ENCODE results near the gene MUC5AC.
"Not testable (repeated sequence)": the region's sequence is repeated elsewhere in the genome, so short reads cannot be mapped to it uniquely, and the experiment has no call there.

Gene MUC5AC, protein sequence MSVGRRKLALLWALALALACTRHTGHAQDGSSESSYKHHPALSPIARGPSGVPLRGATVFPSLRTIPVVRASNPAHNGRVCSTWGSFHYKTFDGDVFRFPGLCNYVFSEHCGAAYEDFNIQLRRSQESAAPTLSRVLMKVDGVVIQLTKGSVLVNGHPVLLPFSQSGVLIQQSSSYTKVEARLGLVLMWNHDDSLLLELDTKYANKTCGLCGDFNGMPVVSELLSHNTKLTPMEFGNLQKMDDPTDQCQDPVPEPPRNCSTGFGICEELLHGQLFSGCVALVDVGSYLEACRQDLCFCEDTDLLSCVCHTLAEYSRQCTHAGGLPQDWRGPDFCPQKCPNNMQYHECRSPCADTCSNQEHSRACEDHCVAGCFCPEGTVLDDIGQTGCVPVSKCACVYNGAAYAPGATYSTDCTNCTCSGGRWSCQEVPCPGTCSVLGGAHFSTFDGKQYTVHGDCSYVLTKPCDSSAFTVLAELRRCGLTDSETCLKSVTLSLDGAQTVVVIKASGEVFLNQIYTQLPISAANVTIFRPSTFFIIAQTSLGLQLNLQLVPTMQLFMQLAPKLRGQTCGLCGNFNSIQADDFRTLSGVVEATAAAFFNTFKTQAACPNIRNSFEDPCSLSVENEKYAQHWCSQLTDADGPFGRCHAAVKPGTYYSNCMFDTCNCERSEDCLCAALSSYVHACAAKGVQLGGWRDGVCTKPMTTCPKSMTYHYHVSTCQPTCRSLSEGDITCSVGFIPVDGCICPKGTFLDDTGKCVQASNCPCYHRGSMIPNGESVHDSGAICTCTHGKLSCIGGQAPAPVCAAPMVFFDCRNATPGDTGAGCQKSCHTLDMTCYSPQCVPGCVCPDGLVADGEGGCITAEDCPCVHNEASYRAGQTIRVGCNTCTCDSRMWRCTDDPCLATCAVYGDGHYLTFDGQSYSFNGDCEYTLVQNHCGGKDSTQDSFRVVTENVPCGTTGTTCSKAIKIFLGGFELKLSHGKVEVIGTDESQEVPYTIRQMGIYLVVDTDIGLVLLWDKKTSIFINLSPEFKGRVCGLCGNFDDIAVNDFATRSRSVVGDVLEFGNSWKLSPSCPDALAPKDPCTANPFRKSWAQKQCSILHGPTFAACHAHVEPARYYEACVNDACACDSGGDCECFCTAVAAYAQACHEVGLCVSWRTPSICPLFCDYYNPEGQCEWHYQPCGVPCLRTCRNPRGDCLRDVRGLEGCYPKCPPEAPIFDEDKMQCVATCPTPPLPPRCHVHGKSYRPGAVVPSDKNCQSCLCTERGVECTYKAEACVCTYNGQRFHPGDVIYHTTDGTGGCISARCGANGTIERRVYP (N-terminal part only)
- 0.05 to 0.09 reads per million in 2 donors for total RNA-seq

DNA sequence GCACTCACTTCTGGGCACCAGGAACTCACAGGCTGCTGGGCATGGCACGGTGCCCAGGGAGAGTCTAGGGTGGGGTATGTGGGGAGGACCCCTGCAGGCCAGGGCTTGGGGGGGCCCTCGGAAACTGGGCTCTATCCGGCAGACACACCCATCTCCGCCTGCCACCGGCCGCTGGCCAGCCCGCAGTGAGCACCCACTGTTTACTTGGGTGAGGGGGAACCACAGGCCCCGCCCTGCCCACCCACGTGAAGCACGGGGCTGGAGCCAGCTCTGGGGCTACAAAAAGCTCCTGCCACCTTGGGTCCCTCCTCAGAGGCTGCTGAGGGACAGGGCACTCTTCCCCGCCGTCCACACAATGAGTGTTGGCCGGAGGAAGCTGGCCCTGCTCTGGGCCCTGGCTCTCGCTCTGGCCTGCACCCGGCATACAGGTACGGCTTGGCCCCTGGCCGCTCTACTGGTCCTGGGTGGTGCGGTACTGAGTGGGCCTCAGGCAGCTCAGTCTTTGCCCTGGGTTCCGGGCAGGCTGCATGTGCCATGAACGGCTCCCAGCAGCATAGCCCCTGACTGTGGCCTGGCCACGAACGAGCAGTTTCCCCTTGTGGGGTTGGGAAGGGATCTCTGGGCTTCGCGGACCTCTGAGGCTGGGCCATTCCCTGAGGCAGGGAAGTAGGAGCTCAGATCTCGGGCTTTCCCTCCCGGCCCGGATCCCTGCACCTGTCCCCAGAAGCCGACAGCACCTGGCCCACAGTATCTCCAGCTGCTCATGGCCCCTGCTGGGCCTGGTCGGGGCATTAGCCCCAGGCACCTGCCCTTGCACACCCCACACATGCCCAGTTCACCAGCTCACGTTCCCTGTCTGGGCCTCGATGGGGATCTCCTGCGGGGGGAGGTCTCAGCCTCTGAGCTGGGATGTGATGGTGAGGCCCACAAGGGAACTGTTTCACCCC is at the start of gene MUC5AC:
Gene MUC5AC (plus strand): TSS at position 309 of the 947 bp plus-strand sequence. CDS start 47 bp downstream, at position 356.
- DNase-seq, result no peak

DNA sequence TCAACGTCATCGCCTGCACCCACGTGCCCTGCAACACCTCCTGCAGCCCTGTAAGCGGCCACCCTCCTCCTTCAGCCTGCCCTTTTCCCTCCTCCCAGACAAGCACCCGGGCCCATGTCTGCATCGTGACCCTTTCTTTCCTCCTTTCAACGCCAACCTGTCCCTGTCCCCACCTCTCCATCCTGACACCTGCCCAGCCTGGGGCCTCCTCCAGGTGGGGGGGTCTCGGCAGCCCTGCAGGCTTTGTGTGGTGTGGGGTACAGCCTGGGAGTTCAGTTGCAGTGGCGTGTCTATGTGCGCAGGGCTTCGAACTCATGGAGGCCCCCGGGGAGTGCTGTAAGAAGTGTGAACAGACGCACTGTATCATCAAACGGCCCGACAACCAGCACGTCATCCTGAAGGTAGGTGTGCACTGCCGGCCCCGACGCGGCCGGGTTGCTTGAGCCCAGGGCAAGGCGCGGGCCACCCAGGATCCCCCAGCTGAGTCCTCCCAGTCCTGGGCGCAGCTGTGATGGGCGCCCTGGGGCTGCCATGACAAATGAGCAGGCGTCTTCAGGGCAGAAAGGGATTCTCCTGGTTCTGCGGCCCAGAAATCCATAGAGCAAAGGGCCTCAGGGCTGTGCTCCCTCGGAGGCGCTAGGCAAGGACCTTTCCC is 49.4 kb upstream of the MUC5AC start:
- no peak for DNase-seq

DNA sequence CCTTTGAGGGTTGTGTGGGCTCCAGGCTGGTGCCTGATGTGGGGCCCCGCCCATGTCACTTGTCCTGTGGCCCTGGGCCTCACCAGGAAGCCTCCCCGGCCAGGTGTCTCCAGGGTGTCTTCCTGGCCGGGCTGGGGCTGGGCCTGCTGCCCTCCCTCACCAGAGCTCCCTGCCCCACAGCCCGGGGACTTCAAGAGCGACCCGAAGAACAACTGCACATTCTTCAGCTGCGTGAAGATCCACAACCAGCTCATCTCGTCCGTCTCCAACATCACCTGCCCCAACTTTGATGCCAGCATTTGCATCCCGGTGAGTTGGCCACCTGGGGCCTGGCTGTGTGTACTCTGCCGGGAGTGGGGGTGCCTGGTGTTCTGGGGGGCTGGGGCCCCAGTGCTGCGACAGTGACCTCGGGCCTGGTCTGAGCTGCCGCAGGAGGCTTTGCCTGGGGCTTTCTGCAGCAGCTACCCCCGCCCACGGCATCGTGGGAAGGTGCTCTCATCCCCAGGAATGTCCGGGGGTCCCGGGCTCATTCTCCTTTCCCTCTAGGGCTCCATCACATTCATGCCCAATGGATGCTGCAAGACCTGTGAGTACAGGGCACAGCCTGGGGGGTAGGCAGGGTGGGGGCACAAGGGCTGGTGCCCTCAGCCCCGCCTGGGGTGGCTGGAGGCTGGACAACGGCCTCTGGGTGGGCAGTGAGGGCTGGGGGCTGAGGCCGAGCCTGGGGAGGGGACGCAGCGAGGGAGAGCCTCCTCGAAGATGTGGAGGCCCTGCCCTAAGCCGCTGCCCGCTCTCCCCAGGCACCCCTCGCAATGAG is 48.4 kb upstream of the MUC5AC start:
- DNase-seq, result no peak

DNA sequence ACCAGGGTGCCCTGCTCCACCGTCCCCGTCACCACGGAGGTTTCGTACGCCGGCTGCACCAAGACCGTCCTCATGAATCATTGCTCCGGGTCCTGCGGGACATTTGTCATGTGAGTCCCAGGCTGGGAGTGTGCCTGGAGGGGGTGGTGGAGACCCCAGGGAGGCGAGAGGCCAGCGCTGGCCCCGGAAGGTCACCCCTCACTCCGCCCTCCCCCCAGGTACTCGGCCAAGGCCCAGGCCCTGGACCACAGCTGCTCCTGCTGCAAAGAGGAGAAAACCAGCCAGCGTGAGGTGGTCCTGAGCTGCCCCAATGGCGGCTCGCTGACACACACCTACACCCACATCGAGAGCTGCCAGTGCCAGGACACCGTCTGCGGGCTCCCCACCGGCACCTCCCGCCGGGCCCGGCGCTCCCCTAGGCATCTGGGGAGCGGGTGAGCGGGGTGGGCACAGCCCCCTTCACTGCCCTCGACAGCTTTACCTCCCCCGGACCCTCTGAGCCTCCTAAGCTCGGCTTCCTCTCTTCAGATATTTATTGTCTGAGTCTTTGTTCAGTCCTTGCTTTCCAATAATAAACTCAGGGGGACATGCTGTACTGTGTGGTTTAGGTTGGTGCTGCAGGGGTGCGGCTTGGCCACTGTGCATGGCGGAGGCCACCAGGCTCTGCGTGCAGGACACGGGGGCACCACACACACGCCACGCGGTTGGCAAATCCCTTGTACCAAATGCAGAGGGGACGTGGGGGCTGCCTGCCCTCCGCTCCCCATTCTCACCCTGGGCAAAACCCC is 47.6 kb upstream of the MUC5AC start:
- DNase-seq, result no peak

DNA sequence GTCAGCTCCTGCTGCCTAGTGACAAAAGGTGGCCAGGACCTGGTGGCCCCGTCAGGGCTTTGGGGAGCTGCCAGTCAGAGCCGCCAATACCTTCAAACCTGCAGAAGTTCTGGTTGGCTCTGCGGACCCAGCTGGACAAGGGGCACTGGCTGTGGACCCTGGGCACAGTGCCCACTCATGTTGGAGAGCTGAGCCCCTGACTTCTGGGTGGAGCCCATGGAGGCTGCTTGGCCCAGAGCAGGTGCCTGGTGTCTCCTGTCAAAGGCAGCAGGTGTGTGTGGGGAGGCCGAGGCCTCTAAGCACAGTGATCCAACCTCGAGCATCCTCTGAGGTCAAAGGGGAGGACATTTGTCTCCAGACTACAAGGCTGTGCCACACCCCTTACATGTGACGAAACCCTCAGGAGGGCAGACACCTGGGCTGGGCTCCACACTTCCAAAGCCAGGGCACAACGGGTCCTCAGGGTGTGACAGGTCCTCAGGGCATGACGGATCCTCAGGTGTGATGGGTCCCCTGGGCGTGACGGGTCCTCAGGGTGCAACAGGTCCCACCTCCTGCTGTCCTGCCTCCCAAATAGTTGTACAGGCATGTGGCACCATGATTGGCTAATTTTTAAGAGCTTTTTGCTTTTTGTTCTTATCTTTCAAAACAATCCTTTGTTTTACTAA is 46.1 kb upstream of the MUC5AC start:
- DNase-seq, result no peak

DNA sequence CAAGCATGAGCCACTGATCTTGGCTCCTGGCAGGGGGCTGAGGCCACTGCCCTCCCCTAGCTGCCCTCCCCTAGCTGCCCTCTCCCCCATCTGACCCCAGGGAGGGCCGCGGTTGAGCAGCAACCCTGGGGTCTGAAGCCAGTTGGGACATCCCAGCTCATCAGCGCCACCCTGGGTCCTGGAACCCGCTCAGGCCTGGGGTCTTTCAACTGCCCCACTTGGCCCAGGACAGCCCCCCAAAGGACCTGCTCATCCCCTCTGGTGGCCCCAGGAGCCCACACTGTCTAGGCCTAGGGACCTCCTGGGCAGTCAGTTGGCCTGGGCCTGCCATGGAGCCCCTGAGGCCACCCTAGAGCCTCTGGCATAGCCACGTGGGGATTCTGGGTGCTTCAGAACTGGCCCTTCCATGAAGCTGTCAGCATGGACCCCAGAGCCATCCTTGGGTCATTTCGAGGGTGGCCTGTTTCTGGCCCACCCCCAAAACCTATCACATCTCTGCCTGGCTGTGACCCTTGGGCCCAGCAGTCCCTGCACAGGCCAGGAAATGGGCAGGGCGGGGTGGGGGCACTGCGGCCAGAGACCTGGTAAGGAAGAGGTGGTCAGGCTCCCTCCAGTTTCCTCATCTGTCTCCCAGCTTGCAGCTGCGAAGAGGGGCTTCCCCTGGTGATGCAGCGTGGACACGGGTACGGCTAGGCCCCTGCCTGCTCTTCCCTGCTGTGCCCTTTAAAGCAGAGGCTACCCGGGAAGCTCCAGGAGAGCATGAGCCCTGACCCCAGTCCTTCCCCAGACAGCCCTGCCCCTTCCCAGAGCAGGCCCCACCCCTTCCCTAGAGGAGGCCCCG is 45.2 kb upstream of the MUC5AC start:
- DNase-seq, result no peak

DNA sequence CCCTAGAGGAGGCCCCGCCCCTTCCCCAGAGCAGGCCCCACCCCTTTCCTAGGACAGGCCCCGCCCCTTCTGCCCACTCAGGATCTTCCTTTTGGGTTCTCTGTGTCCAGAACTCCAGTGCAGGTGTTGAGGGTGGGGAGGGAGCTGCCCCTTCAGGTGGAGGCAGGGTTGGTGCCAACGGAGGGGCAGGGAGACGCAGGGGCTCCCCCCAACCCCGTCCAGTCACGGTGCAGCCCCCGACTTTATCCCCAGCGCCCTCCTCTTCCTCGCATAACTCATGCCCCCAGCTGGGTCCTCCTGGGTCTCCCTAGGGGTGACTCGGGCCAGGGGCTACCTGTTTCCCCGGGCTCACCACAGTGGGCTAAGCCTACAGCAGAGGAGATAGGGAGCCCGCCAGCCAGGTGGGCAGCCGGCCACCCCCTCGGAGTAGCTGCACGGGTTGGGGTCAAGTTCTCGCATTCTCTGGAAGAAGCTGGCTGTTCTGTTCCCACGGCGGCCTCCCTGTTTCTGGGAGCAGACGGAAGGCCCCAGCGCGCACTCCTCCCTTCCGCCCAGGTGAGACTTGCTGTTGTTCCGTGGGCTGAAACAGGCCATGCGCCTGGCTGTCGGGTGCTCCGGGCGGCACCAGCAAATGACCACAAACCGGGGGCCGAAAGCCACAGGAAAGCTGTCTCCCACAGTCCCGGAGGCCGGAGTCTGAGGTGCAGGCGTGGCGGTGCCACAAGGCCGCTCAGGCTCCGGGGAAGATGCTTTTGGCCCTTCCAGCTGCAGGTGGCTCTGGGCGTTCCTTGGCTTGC is 44.1 kb upstream of the MUC5AC start:
- no peak for DNase-seq

DNA sequence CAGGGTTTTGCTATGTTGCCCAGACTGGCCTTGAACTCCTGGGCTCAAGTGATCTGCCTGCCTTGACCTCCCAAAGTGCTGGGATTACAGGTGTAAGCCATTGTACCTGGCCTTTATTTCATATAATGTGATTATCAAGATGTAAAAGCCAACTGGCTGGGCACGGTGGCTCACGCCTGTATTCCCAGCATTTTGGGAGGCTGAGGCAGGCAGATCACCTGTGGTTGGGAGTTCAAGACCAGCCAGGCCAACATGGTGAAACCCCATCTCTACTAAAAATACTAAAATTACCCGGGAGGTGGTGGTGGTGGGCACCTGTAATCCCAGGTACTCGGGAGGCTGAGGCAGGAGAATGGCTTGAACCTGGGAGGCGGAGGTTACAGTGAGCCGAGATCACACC is 42.5 kb upstream of the MUC5AC start:
- DNase-seq, result not testable (repeated sequence)

DNA sequence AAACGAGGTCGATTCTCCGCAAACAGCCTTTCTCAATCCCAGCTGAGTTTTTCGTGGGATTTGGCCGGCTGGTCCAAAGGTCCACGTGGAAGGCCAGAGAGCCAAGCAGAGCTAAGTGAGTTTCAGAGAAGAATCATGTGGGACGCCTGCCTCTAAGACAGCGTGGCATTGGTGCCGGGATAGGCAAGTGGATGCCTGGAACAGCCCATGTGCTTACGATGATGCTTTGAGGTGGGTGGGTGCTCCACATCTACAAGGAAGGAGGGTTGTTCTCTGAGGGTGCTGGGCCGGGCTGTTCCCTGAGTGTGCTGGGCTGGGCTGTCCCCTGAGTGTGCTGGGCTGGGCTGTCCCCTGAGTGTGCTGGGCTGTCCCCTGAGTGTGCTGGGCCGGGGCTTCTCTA is 41.6 kb upstream of the MUC5AC start:
- no peak for DNase-seq

DNA sequence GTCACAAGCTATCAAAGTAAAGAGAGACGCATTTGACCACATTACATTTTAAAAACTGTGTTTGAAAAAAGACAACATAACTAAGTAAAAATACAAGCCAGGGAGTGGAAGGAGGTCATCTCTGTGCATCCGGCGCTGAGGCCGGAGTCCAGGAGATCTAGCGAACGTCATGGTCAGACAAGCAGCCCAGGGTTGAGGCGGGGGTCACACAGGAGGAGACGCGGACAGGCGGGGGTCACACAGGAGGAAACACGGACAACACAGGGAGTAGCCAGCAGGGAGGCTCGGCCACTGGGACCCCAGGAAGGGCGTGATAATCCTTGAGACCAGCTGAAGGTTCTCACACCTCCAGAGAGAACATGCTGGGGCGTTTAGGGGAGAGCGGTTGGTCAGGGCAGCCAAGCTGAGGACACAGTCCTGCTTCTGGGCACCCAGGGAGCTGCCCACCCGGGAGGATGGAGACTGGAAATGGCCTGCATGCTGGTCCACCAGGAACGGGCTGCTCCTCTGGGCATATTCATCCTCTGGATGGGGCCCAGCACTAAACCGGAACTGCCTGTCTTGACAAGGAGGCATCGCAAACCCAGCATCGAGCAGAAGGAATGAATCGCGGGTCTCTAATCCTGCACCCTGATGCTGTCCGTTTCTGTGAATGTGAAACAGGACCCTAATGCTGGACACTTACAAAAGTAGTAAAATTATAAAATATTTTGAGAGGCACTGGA is 40.9 kb upstream of the MUC5AC start:
- no peak for DNase-seq

DNA sequence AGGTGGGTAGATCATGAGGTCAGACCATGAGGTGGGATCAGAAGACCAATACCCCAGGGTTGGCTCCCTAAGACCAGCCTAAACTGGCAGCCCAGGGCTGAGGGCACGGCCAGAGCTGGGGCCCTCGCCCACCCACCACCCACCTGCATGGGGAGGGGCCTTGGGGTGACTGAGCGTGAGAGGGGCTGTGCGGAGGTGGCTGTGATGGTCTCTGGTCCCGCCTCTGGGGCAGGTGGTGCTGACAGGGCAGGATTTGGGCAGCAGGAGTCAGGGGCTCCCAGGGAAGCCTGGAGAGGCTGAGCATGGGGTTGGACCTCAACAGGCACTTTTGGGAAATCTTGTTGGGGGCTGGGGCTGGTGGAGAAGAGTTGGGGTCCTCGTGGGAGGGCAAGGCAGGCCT is 39.8 kb upstream of the MUC5AC start:
- no peak for DNase-seq

DNA sequence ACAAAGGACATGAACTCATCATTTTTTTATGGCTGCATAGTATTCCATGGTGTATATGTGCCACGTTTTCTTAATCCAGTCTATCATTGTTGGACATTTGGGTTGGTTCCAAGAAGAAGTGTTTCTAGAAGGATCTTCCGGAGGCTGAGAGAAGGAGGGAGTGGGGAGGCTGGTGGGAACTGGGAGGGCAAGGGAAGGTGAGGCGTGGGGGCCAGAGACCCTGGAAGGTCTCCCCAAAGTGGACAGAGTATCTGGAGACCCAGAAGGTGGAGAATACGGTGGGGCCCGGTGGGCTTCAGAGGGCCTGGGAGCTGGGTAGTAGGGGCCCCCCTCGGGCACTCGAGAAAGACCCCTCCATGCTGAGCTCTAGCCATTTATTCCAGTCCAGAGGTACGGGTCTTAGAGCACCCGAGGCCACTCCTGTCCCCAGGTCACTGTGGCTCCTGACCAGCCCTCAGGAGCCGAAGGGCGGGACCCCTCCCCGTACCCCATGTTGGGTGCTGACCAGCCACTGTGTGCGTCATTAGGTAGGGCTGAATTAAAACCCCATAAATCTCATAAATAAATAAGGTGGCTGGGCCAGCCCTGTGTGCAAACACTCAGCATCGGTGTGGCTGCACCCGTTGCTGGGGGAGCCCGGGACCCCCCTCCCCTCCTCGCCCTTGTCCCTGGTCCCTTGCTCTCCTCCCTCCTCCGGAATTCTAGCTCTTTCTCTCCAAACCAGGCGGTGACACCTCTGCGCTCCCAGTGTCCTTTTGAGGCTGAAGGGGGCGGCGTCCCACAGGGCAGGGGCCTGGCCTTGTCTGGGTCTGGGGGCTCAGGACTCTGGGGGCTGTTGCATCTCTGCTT is 38.8 kb upstream of the MUC5AC start:
- DNase-seq, result no peak

DNA sequence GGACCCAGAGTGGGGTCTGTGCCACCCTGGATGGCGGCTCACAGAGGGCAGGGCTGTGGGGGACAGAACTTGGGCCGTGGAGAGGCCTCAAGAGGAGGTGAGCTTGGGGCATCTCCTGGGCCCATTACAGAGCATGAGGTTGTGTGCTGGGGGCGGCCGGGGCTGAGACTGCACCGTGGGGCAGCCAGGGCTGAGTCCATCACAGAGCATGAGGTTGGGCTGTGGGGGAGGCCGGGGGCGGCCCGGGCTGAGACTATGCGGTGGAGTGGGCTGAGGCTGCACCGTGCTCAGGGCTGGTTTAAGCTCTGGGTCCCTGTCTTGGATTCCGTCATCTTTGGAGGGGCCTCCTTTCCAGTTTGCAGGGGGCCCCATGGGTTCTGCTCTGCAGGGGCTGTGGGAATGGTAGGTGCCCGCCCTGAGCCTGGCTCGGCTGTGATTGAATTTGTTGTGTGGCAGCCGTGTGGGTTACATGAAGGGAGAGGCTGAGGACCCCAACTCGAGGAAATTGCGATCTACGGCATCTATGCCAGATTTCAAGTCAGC is 38.1 kb upstream of the MUC5AC start:
- DNase-seq, result no peak

DNA sequence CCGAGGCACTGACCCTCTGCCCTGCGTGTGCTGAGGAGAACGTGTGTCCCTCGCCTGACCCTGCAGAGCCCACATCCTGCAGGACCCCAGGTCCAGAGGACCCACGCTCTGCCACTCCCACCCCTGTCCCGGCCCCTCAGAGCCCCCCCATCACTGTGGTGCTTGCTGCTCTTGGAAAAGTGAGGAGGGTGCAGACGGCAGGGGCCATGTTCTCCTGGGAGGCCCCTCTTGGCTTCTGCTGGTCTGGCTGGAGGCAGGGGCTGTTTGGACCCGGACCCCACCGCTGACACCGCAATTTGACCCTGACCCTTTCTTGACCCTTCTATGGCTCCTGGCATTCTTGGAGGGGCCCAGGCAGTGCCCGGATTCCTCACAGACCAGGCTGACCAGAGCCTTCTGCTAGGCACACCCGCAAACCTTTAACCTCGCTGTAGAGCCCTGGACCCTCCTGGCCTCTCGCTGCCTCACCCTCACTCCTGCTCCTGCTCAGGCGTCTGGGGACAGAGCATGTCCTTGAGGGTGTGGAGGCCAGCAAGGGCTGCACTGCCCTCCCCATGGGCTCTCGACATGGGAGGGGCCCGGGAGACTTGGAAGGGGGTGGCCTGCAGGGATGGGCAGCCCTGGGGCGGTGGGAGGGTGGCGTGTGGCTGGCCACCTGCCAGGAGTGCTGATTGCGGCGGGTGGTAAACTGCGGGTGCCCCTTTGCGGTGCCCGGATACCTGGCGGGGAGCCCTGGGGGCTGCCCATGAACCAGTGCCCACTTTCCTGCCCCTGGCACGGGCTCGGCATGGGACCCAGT is 37.0 kb upstream of the MUC5AC start:
- DNase-seq, result no peak

Measured in activated gamma-delta T cell (primary cell).